ENCODE results near the gene UBN1. TPM values are rescaled to one million over a fixed set of nuclear protein-coding genes. Genes with fewer than 3 reads are reported as not detected.
"Not testable (repeated sequence)": the region's sequence is repeated elsewhere in the genome, so short reads cannot be mapped to it uniquely, and the experiment has no call there.

The UBN1 gene
- polyA plus RNA-seq, 1 donor (not counting 4 experiments of a cell fraction or from before 2014, with no cell fraction given) = 11.5 TPM

GRCh38 chr16:4895366-4895765 lies 48.1 kb downstream of the UBN1 start:
- H3K27me3 ChIP-seq (ENCODE audit: control insufficient read depth, extremely low read depth, insufficient read depth, low read length) = no peaks in the 10 kb centered on the region
- H3K4me2 ChIP-seq (ENCODE audit: control insufficient read depth, extremely low read depth, insufficient read depth, low read depth, low read length) = no peak overlapping the region
- no peaks in the 10 kb centered on the region for H3K4me1 ChIP-seq (ENCODE audit: control insufficient read depth, extremely low read depth, insufficient read depth, low read length)
- no peak overlapping the region for H2AFZ ChIP-seq (ENCODE audit: control insufficient read depth, low read length)
- no peaks in the 10 kb centered on the region for H3K79me2 ChIP-seq (ENCODE audit: control insufficient read depth, insufficient read depth, low read length)
- H3K9ac ChIP-seq (ENCODE audit: control insufficient read depth, extremely low read depth, insufficient read depth, low read length) = no peak overlapping the region
- no peak for FAIRE-seq
- H3K36me3 ChIP-seq (ENCODE audit: control insufficient read depth in 2 of 2, extremely low read depth in 1 of 2, insufficient read depth in 2 of 2, low read length in 2 of 2) = peaks cover 19 to 34% of the 10 kb centered on the region in 2 experiments
- no peak for DNase-seq (ENCODE audit: low read depth, low spot score)
- TF ChIP-seq EZH2 (IDR thresholded peaks at IDR 0.05; ENCODE audit: low read length) = no peak
- H3K27ac ChIP-seq (ENCODE audit: control insufficient read depth, insufficient read depth, low read length) = no peak overlapping the region
- dilution Hi-C loops (cut with MboI; ENCODE audit: extremely low pct_ligation_motif_present, low sequenced_read_pairs) = no loop called here
- no peaks in the 10 kb centered on the region for H3K9me3 ChIP-seq (ENCODE audit: control insufficient read depth, low read depth, low read length)
- H3K9me1 ChIP-seq (ENCODE audit: control insufficient read depth, extremely low read depth, insufficient read depth, low read length) = no peaks in the 10 kb centered on the region
- no peak overlapping the region for H3K4me3 ChIP-seq (ENCODE audit: control insufficient read depth in 2 of 3, extremely low read depth in 1 of 3, insufficient read depth in 2 of 3, low read depth in 1 of 3, low read length in 3 of 3)
- H4K20me1 ChIP-seq (ENCODE audit: control insufficient read depth, extremely low read depth, insufficient read depth, low read length) = no peaks in the 10 kb centered on the region

DNA sequence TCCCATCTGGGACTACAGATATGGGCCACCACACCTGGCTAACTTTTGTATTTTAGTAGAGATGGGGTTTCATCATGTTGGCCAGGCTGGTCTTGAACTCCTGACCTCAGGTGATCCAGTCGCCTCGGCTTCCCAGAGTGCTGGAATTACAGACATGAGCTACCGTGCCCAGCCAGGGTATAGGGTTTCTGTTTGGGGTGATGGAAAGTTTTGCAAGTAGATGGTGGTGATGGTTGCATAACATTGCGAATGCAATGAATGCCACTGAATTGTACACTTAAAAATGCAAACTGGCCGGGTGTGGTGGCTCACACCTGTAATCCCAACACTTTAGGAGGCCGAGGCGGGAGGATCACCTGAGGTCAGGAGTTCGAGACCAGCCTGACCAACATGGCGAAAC lies 49.5 kb downstream of the UBN1 start:
- H3K27ac ChIP-seq (ENCODE audit: control insufficient read depth, insufficient read depth, low read length); dilution Hi-C loops (cut with MboI; ENCODE audit: extremely low pct_ligation_motif_present, low sequenced_read_pairs); H4K20me1 ChIP-seq (ENCODE audit: control insufficient read depth, extremely low read depth, insufficient read depth, low read length); H3K4me1 ChIP-seq (ENCODE audit: control insufficient read depth, extremely low read depth, insufficient read depth, low read length); H3K4me2 ChIP-seq (ENCODE audit: control insufficient read depth, extremely low read depth, insufficient read depth, low read depth, low read length); H3K27me3 ChIP-seq (ENCODE audit: control insufficient read depth, extremely low read depth, insufficient read depth, low read length); H3K4me3 ChIP-seq (ENCODE audit: control insufficient read depth in 2 of 3, extremely low read depth in 1 of 3, insufficient read depth in 2 of 3, low read depth in 1 of 3, low read length in 3 of 3); H3K9me3 ChIP-seq (ENCODE audit: control insufficient read depth, low read depth, low read length); H3K9ac ChIP-seq (ENCODE audit: control insufficient read depth, extremely low read depth, insufficient read depth, low read length); FAIRE-seq; H3K9me1 ChIP-seq (ENCODE audit: control insufficient read depth, extremely low read depth, insufficient read depth, low read length); H2AFZ ChIP-seq (ENCODE audit: control insufficient read depth, low read length); H3K79me2 ChIP-seq (ENCODE audit: control insufficient read depth, insufficient read depth, low read length); DNase-seq (ENCODE audit: low read depth, low spot score): not testable (repeated sequence)
- H3K36me3 ChIP-seq (ENCODE audit: control insufficient read depth in 2 of 2, extremely low read depth in 1 of 2, insufficient read depth in 2 of 2, low read length in 2 of 2) = peaks cover 14 to 26% of the 10 kb centered on the region in 2 experiments

- peaks cover 16 to 28% of the 10 kb centered on the region in 2 experiments for H3K36me3 ChIP-seq (ENCODE audit: control insufficient read depth in 2 of 2, extremely low read depth in 1 of 2, insufficient read depth in 2 of 2, low read length in 2 of 2)
- TF ChIP-seq EZH2 (IDR thresholded peaks at IDR 0.05; ENCODE audit: low read length) (no peak), CTCF (optimal IDR thresholded peaks at IDR 0.05 in 1 of 3, IDR thresholded peaks at IDR 0.05 in 1 of 3, conservative IDR thresholded peaks at IDR 0.05 in 1 of 3; ENCODE audit: extremely low read depth in 1 of 3, insufficient read depth in 2 of 3, low read length in 3 of 3) (no peak)
- no peak overlapping the region for H3K27ac ChIP-seq (ENCODE audit: control insufficient read depth, insufficient read depth, low read length)
- dilution Hi-C loops (cut with MboI; ENCODE audit: extremely low pct_ligation_motif_present, low sequenced_read_pairs) = no loop called here
- H3K9me3 ChIP-seq (ENCODE audit: control insufficient read depth, low read depth, low read length) = no peaks in the 10 kb centered on the region
- no peaks in the 10 kb centered on the region for H4K20me1 ChIP-seq (ENCODE audit: control insufficient read depth, extremely low read depth, insufficient read depth, low read length)
- no peak overlapping the region for H3K9ac ChIP-seq (ENCODE audit: control insufficient read depth, extremely low read depth, insufficient read depth, low read length)
- no peaks in the 10 kb centered on the region for H3K27me3 ChIP-seq (ENCODE audit: control insufficient read depth, extremely low read depth, insufficient read depth, low read length)
- H3K4me3 ChIP-seq (ENCODE audit: control insufficient read depth in 2 of 3, extremely low read depth in 1 of 3, insufficient read depth in 2 of 3, low read depth in 1 of 3, low read length in 3 of 3) = no peak overlapping the region
- no peak overlapping the region for H3K4me2 ChIP-seq (ENCODE audit: control insufficient read depth, extremely low read depth, insufficient read depth, low read depth, low read length)
- H3K9me1 ChIP-seq (ENCODE audit: control insufficient read depth, extremely low read depth, insufficient read depth, low read length) = no peaks in the 10 kb centered on the region
- no peak overlapping the region for H2AFZ ChIP-seq (ENCODE audit: control insufficient read depth, low read length)
- H3K4me1 ChIP-seq (ENCODE audit: control insufficient read depth, extremely low read depth, insufficient read depth, low read length) = no peaks in the 10 kb centered on the region
- H3K79me2 ChIP-seq (ENCODE audit: control insufficient read depth, insufficient read depth, low read length) = no peaks in the 10 kb centered on the region
- no peak for FAIRE-seq
- DNase-seq (ENCODE audit: low read depth, low spot score) = no peak
These were observed 50.0 kb downstream of the UBN1 start for GRCh38 chr16:4897328-4897727.
